ENCODE measurements around the gene SLC4A9. TPM values are rescaled to one million over a fixed set of nuclear protein-coding genes. Genes with fewer than 3 reads are reported as not detected.
"Not testable (repeated sequence)": the region's sequence is repeated elsewhere in the genome, so short reads cannot be mapped to it uniquely, and the experiment has no call there.

SLC4A9 gene
- total RNA-seq, 1 donor from 2014 or later: 0.23 TPM

- TF ChIP-seq, protein P1, sequence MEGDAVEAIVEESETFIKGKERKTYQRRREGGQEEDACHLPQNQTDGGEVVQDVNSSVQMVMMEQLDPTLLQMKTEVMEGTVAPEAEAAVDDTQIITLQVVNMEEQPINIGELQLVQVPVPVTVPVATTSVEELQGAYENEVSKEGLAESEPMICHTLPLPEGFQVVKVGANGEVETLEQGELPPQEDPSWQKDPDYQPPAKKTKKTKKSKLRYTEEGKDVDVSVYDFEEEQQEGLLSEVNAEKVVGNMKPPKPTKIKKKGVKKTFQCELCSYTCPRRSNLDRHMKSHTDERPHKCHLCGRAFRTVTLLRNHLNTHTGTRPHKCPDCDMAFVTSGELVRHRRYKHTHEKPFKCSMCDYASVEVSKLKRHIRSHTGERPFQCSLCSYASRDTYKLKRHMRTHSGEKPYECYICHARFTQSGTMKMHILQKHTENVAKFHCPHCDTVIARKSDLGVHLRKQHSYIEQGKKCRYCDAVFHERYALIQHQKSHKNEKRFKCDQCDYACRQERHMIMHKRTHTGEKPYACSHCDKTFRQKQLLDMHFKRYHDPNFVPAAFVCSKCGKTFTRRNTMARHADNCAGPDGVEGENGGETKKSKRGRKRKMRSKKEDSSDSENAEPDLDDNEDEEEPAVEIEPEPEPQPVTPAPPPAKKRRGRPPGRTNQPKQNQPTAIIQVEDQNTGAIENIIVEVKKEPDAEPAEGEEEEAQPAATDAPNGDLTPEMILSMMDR (IDR thresholded peaks at IDR 0.05): no peak
- Histone ChIP-seq H3K9me3 (no peaks in the 10 kb centered on the region), H3K36me3 (peaks cover 5% of the 10 kb centered on the region), H3K4me3 (no peak overlapping the region), H3K27me3 (no peaks in the 10 kb centered on the region), H3K4me1 (peaks cover 6% of the 10 kb centered on the region), H3K27ac (no peak overlapping the region)
- ATAC-seq (no peak), DNase-seq (no peak)
- intact Hi-C loops (cut with DNase I): no loop called here
Observed at GRCh38 chr5:140420226-140420570, 60.2 kb downstream of the SLC4A9 start.

GRCh38 chr5:140420665-140421361, 60.8 kb downstream of the SLC4A9 start:
- no peaks in the 10 kb centered on the region for H3K36me3 ChIP-seq
- H3K4me3 ChIP-seq: no peak overlapping the region
- no peaks in the 10 kb centered on the region for H3K27me3 ChIP-seq
- intact Hi-C loops (cut with DNase I): no loop called here
- H3K9me3 ChIP-seq: no peaks in the 10 kb centered on the region
- ATAC-seq (no peak), DNase-seq (no peak)
- TF ChIP-seq, protein P1 (IDR thresholded peaks at IDR 0.05): no peak
- no peak overlapping the region for H3K27ac ChIP-seq
- H3K4me1 ChIP-seq: peaks cover 6% of the 10 kb centered on the region

DNA sequence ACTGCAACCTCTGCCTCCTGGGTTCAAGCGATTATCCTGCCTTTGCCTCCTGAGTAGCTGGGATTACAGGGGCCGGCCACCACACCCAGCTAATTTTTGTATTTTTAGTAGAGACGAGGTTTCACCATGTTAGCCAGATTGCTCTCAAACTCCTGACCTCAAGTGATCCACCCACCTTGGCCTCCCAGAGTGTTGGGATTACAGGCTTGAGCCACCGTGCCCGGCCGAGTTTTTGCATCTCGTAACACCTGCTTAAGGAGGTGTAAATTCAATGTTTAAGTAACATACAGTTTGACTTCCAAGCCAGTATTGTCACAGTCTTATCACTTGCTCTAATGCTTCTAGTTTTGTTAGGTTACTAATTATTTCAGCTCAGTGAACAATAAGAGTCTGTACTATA, 61.4 kb downstream of the SLC4A9 start:
- H3K36me3 ChIP-seq; H3K4me1 ChIP-seq; H3K27me3 ChIP-seq; ATAC-seq; intact Hi-C loops (cut with DNase I); H3K4me3 ChIP-seq; H3K27ac ChIP-seq; DNase-seq; H3K9me3 ChIP-seq: not testable (repeated sequence)

DNA sequence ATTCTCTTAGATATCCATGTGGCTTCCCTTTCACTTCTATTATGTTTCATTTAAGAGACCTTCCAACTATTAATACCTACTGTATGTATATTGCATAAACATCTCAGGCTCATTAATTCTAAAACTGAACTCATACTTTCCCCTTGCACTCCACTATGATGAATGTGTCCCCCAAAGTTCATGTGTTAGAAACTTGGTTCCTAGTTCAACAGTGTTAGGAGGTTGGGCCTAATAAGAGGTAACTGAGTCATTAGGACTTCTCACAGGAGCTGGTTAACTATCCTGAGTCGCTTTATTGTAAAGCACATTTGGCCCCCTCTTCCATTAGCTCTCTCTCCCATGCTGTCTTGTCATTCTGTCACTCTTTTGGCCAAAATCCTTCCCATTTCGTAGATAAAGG, 63.6 kb downstream of the SLC4A9 start:
- H3K4me3 ChIP-seq: no peak overlapping the region

GRCh38 chr5:140424135-140424534, 64.1 kb downstream of the SLC4A9 start:
- intact Hi-C loops (cut with DNase I): no loop called here
- no peak for ATAC-seq
- Histone ChIP-seq H3K4me3 (no peak overlapping the region), H3K9me3 (no peaks in the 10 kb centered on the region), H3K4me1 (peaks cover 6% of the 10 kb centered on the region), H3K27me3 (no peaks in the 10 kb centered on the region), H3K36me3 (no peaks in the 10 kb centered on the region), H3K27ac (no peak overlapping the region)
- DNase-seq: no peak
- TF ChIP-seq, protein P1 (IDR thresholded peaks at IDR 0.05): no peak

More for the DNA sequence above, 63.6 kb downstream of the SLC4A9 start:
- peaks cover 6% of the 10 kb centered on the region for H3K4me1 ChIP-seq
- DNase-seq: no peak
- no peaks in the 10 kb centered on the region for H3K9me3 ChIP-seq
- H3K36me3 ChIP-seq: no peaks in the 10 kb centered on the region
- TF ChIP-seq, protein P1 (IDR thresholded peaks at IDR 0.05): no peak
- no peak overlapping the region for H3K27ac ChIP-seq
- ATAC-seq: no peak
- intact Hi-C loops (cut with DNase I): no loop called here
- no peaks in the 10 kb centered on the region for H3K27me3 ChIP-seq

Other genes starting within 250 kb of the SLC4A9 start
- 31.5 TPM for gene PURA, start 246.1 kb upstream of the SLC4A9 start, total RNA-seq
- 17.3 TPM for gene IGIP, start 234.3 kb upstream of the SLC4A9 start, total RNA-seq
- 85.1 TPM for gene CYSTM1, start 185.0 kb upstream of the SLC4A9 start, total RNA-seq
- gene PFDN1, start 57.1 kb upstream of the SLC4A9 start, total RNA-seq: 54.0 TPM
- gene HBEGF, start 13.6 kb upstream of the SLC4A9 start, total RNA-seq: 44.3 TPM
- 120 TPM for gene ANKHD1, start 41.6 kb downstream of the SLC4A9 start, total RNA-seq
- 21.4 TPM for gene EIF4EBP3, start 187.5 kb downstream of the SLC4A9 start, total RNA-seq
- gene SRA1, start 197.3 kb downstream of the SLC4A9 start, total RNA-seq: 19.4 TPM
- 25.8 TPM for gene APBB3, start 204.4 kb downstream of the SLC4A9 start, total RNA-seq
- gene SLC35A4, start 204.6 kb downstream of the SLC4A9 start, total RNA-seq: 89.4 TPM